ENCODE measurements around the gene ADSS1. TPM values are rescaled to one million over a fixed set of nuclear protein-coding genes. Genes with fewer than 3 reads are reported as not detected.

The ADSS1 gene
- total RNA-seq, 1 donor from 2014 or later = 5.1 TPM

- Histone ChIP-seq H3K9me3 (no peaks in the 10 kb centered on the region), H3K4me3 (no peak overlapping the region), H3K27ac (peak overlapping the region; percentile 65), H3K36me3 (peaks cover 25% of the 10 kb centered on the region), H3K27me3 (ENCODE audit: low read depth) (no peaks in the 10 kb centered on the region), H3K4me1 (peaks cover 20% of the 10 kb centered on the region)
- intact Hi-C loops (cut with DNase I) = no loop called here
- DNase-seq (no peak), ATAC-seq (peak in 1 of 2 donors; percentile 4)
- no peak for TF ChIP-seq CTCF (IDR thresholded peaks at IDR 0.05)
Measured at GRCh38 chr14:104766863-104767633, 43.0 kb downstream of the ADSS1 start.

DNA sequence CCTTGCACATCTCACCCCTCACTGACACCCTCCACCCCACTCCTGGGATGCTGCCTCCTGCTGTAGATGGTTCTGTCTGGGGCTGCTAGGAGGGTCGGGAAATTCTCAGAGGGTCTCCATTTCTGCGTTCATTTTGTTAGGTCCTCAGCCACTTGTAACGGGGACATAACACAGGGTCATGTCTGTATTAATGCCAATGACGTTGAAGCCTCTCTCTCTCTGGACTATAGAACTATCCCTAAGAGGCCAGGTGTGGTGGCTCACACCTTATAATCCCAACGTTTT lies 43.5 kb downstream of the ADSS1 start:
- Histone ChIP-seq H3K27me3 (ENCODE audit: low read depth) (no peaks in the 10 kb centered on the region), H3K4me3 (no peak overlapping the region), H3K27ac (peak overlapping the region; percentile 65), H3K4me1 (peaks cover 20% of the 10 kb centered on the region), H3K36me3 (peaks cover 30% of the 10 kb centered on the region), H3K9me3 (no peaks in the 10 kb centered on the region)
- TF ChIP-seq CTCF (IDR thresholded peaks at IDR 0.05) = no peak
- ATAC-seq (no peak), DNase-seq (no peak)
- intact Hi-C loops (cut with DNase I) = no loop called here

DNA sequence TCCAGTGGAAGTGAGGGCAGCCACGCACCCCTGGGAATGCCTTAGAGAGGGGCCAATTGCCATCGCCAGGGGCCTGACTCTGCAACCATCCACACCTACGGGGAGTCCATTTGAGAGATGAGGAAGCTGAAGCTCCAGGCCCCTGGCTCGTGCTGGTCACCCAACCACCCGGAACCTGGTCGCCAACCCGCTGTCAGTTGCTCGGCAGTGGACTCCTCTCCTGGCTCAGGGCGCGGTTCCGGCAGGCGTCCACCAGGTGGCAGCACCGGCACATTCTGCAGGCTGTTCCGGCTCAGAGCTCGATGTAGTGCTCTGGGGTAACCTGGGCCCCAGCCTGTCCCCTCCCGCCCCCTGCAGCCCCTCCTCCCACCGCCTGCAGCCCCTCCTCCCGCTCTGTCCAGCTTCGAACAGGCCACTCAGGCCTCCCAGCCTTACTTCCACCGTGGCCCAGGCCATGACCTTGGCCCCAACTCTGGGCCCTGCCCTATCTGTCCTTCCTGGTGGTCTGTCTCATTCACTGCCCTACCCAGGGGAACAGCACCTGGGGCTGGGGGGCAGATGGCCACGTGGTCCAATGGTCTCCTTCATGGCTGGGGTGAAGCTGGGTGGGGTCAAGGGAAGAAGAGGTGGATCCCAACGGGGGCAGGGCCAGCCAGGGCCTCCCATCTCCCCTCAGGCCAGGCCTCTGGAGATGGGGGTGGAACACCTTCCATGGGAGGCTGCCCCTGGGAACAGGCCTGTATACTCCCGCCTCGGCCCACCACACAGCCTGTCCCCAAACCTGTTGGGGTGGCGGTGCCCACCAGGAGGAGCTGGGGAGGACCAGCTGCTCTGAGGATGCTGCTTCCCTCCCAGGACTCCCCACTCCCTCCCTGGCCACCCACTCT lies 44.7 kb downstream of the ADSS1 start:
- H3K4me3 ChIP-seq = no peak overlapping the region
- peak; percentile 92 for DNase-seq
- intact Hi-C loops (cut with DNase I) = no loop called here
- no peaks in the 10 kb centered on the region for H3K27me3 ChIP-seq (ENCODE audit: low read depth)
- H3K4me1 ChIP-seq = peaks cover 20% of the 10 kb centered on the region
- peak overlapping the region; percentile 27 for H3K27ac ChIP-seq
- peak; percentile 98 for TF ChIP-seq CTCF (IDR thresholded peaks at IDR 0.05)
- ATAC-seq = peak; percentile 94
- H3K36me3 ChIP-seq = peaks cover 41% of the 10 kb centered on the region
- no peaks in the 10 kb centered on the region for H3K9me3 ChIP-seq

GRCh38 chr14:104769324-104770071 lies 45.5 kb downstream of the ADSS1 start:
- ATAC-seq (no peak), DNase-seq (no peak)
- TF ChIP-seq CTCF (IDR thresholded peaks at IDR 0.05) = no peak
- Histone ChIP-seq H3K36me3 (peaks cover 42% of the 10 kb centered on the region), H3K9me3 (no peaks in the 10 kb centered on the region), H3K27me3 (ENCODE audit: low read depth) (no peaks in the 10 kb centered on the region), H3K27ac (no peak overlapping the region), H3K4me3 (no peak overlapping the region), H3K4me1 (peaks cover 24% of the 10 kb centered on the region)
- intact Hi-C loops (cut with DNase I) = no loop called here

- Histone ChIP-seq H3K4me3 (no peak overlapping the region), H3K9me3 (no peaks in the 10 kb centered on the region), H3K36me3 (peaks cover 48% of the 10 kb centered on the region), H3K27ac (no peak overlapping the region), H3K27me3 (ENCODE audit: low read depth) (no peaks in the 10 kb centered on the region), H3K4me1 (peaks cover 28% of the 10 kb centered on the region)
- no peak for TF ChIP-seq CTCF (IDR thresholded peaks at IDR 0.05)
- DNase-seq (no peak), ATAC-seq (no peak)
- intact Hi-C loops (cut with DNase I) = no loop called here
Measured at GRCh38 chr14:104770072-104770579, 46.1 kb downstream of the ADSS1 start.

Data from lower lobe of right lung (tissue), 2 donors.